NCI-H1105 (cell line): Measurements from ENCODE around the gene SMYD4.
"Not testable (repeated sequence)": the region's sequence is repeated elsewhere in the genome, so short reads cannot be mapped to it uniquely, and the experiment has no call there.

Source experiments
- DNase-seq: peaks from one replicate; lab custom pipeline; 2025; lab: John Stamatoyannopoulos, UW

SMYD4 gene

GRCh38 chr17:1779571-1780131, 50.1 kb downstream of the SMYD4 start:
- no peak for DNase-seq

GRCh38 chr17:1776857-1777256, 52.8 kb downstream of the SMYD4 start:
- no peak for DNase-seq

- DNase-seq, result no peak
Observed at GRCh38 chr17:1776328-1776727, 53.4 kb downstream of the SMYD4 start.

GRCh38 chr17:1774390-1775176, 55.1 kb downstream of the SMYD4 start:
- DNase-seq, result no peak

- DNase-seq, result no peak
Observed at GRCh38 chr17:1773696-1774181, 56.0 kb downstream of the SMYD4 start.

- DNase-seq, result not testable (repeated sequence)
Observed at GRCh38 chr17:1773000-1773695, 56.6 kb downstream of the SMYD4 start.

GRCh38 chr17:1769822-1770477, 59.8 kb downstream of the SMYD4 start:
- no peak for DNase-seq

- no peak for DNase-seq
Observed at GRCh38 chr17:1767358-1767757, 62.3 kb downstream of the SMYD4 start.

- no peak for DNase-seq
Observed at GRCh38 chr17:1766382-1767135, 63.1 kb downstream of the SMYD4 start.

GRCh38 chr17:1765576-1765975, 64.1 kb downstream of the SMYD4 start:
- no peak for DNase-seq

- DNase-seq, result not testable (repeated sequence)
Observed at GRCh38 chr17:1764705-1765104, 65.0 kb downstream of the SMYD4 start.

GRCh38 chr17:1764284-1764683, 65.4 kb downstream of the SMYD4 start:
- no peak for DNase-seq

- no peak for DNase-seq
Observed at GRCh38 chr17:1762901-1763898, 66.5 kb downstream of the SMYD4 start.

GRCh38 chr17:1762233-1762900, 67.3 kb downstream of the SMYD4 start:
- no peak for DNase-seq

- DNase-seq, result no peak
Observed at GRCh38 chr17:1759529-1759928, 70.2 kb downstream of the SMYD4 start.

- DNase-seq, result no peak
Observed at GRCh38 chr17:1758807-1759206, 70.9 kb downstream of the SMYD4 start.

- DNase-seq, result no peak
Observed at GRCh38 chr17:1755827-1756262, 73.9 kb downstream of the SMYD4 start.

GRCh38 chr17:1755252-1755826, 74.4 kb downstream of the SMYD4 start:
- peak; percentile 49 for DNase-seq

GRCh38 chr17:1754430-1755112, 75.1 kb downstream of the SMYD4 start:
- no peak for DNase-seq
